Type B pancreatic cell (in vitro differentiated cells): ENCODE results near the gene SLC8A3. TPM values are rescaled to one million over a fixed set of nuclear protein-coding genes. Genes with fewer than 3 reads are reported as not detected.

Experiments
- DNase-seq: peaks from one replicate; pipeline ENCODE4 v3.0.0; 2021; ENCODE audit warnings: mixed read lengths; ENCODE audit not compliant: unreplicated experiment; ENCODE audit errors: extremely low spot score
- H3K27ac Mint-ChIP-seq: 2 replicates; pipeline ENCODE4 v1.8.0; 2021; ENCODE audit warnings: mild to moderate bottlenecking, mixed read lengths
- H3K27me3 Mint-ChIP-seq: 2 replicates; pipeline ENCODE4 v1.8.0; 2021; ENCODE audit warnings: mixed read lengths
- H3K36me3 Mint-ChIP-seq: 2 replicates; pipeline ENCODE4 v1.8.0; 2021; ENCODE audit warnings: mixed read lengths
- H3K4me1 Mint-ChIP-seq: one replicate; pipeline ENCODE4 v1.8.0; 2021; ENCODE audit warnings: mixed read lengths; ENCODE audit not compliant: unreplicated experiment
- H3K4me3 Mint-ChIP-seq: 2 replicates; pipeline ENCODE4 v1.8.0; 2021; ENCODE audit warnings: mild to moderate bottlenecking, mixed read lengths
- H3K9me3 Mint-ChIP-seq: 2 replicates; pipeline ENCODE4 v1.8.0; 2021; ENCODE audit warnings: mixed read lengths
- total RNA-seq: library from RNA; stranded (reverse); gene quantifications from 2 replicates; pipeline ENCODE4 v1.2.1, GENCODE V29; 2021; ENCODE audit warnings: low replicate concordance
- TF ChIP-seq, protein P1 (sequence below): fragments of 200-600 bp; sonication (generic); conservative IDR thresholded peaks from 2 replicates; pipeline ENCODE4 v1.5.0; 2021; ENCODE audit warnings: antibody characterized with exemption, mild to moderate bottlenecking

The SLC8A3 gene
- total RNA-seq, 1 donor from 2014 or later: 7.8 TPM

DNA sequence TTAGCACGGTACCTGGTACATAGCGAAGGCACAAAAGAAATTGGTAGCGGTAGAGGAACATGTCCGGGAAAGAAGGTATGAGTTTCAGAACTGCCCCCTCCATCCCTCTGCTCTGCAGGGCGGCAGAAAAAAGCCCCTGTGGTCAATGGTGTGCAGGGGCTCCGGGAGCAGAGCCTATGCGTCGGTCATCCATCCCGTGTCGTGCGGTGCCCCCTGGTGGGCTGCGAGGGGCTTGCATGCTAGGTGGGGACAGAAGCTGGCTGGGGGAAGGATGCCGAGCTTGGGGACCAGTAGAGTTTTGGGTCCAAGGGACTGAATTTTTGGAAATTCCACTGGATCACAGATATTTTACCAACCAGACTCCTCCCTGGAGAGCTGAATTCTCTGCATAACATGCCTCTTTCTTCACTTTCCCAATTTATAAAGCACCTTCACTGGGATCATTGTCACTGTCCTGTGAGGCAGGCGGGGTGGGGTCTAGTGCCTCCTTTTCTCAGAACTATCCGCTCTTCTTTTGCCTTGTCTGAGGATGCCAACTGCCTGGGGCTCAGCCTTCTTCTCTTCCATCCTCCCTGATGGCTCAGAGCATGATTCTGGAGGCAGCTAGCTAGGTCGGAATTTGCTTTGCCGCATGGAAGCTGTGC, 160.8 kb downstream of the SLC8A3 start:
- TF ChIP-seq, protein P1, sequence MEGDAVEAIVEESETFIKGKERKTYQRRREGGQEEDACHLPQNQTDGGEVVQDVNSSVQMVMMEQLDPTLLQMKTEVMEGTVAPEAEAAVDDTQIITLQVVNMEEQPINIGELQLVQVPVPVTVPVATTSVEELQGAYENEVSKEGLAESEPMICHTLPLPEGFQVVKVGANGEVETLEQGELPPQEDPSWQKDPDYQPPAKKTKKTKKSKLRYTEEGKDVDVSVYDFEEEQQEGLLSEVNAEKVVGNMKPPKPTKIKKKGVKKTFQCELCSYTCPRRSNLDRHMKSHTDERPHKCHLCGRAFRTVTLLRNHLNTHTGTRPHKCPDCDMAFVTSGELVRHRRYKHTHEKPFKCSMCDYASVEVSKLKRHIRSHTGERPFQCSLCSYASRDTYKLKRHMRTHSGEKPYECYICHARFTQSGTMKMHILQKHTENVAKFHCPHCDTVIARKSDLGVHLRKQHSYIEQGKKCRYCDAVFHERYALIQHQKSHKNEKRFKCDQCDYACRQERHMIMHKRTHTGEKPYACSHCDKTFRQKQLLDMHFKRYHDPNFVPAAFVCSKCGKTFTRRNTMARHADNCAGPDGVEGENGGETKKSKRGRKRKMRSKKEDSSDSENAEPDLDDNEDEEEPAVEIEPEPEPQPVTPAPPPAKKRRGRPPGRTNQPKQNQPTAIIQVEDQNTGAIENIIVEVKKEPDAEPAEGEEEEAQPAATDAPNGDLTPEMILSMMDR: peak; percentile 96
- H3K27me3 Mint-ChIP-seq: no peaks in the 10 kb centered on the region
- H3K4me3 Mint-ChIP-seq: no peak overlapping the region
- H3K27ac Mint-ChIP-seq: no peak overlapping the region
- H3K36me3 Mint-ChIP-seq: no peaks in the 10 kb centered on the region
- DNase-seq: peak; percentile 86
- H3K9me3 Mint-ChIP-seq: no peaks in the 10 kb centered on the region
- no peaks in the 10 kb centered on the region for H3K4me1 Mint-ChIP-seq

DNA sequence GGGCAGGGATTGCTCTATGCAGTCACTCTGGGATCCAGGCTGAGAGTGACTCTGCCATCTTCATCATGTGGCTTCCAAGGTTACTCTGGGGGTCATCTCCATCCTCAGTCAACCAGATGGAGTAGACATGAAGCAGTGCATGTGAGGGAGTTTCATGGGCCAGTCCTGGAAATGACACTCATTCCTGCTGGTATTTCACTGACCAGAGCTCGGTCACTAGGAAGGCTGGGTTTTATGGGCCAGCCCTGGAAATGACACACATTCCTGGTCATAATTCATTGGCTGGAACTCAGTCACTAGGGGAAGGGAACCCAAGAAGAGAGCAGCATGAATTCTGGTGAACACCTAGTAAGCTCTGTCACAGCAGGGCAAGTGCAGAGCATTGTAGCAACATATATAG, 164.9 kb downstream of the SLC8A3 start:
- Mint-ChIP-seq H3K4me3 (no peak overlapping the region), H3K36me3 (no peaks in the 10 kb centered on the region), H3K4me1 (peaks cover 8% of the 10 kb centered on the region), H3K9me3 (no peaks in the 10 kb centered on the region), H3K27me3 (no peaks in the 10 kb centered on the region), H3K27ac (no peak overlapping the region)
- TF ChIP-seq, protein P1: no peak
- no peak for DNase-seq

DNA sequence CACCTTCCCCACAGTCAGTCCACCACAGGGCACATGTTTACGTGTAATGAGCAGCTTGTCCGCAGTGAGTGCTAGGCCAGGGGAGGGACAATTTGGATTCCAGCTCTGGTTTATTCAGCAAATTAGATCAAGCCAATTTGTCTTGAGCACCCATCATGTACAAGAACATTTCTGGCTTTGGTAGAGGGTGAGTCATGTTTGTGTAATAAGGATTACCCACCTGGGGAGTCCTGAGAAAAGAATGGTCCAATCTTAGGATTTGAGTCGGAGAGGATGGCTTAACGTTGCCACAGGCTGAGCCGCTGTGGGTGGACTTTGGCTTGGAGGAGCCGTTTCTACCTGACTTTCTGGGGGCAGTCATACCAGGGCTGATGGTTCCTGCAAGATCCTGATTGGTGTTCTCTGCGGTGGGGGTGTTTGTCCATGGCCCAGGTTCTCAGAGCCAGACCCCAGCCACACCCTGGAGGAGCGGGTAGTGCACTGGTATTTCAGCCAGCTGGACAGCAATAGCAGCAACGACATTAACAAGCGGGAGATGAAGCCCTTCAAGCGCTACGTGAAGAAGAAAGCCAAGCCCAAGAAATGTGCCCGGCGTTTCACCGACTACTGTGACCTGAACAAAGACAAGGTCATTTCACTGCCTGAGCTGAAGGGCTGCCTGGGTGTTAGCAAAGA, 165.8 kb downstream of the SLC8A3 start:
- TF ChIP-seq, protein P1: no peak
- peaks cover 13% of the 10 kb centered on the region for H3K4me1 Mint-ChIP-seq
- no peaks in the 10 kb centered on the region for H3K27me3 Mint-ChIP-seq
- H3K9me3 Mint-ChIP-seq: no peaks in the 10 kb centered on the region
- no peaks in the 10 kb centered on the region for H3K36me3 Mint-ChIP-seq
- no peak overlapping the region for H3K27ac Mint-ChIP-seq
- DNase-seq: no peak
- no peak overlapping the region for H3K4me3 Mint-ChIP-seq

DNA sequence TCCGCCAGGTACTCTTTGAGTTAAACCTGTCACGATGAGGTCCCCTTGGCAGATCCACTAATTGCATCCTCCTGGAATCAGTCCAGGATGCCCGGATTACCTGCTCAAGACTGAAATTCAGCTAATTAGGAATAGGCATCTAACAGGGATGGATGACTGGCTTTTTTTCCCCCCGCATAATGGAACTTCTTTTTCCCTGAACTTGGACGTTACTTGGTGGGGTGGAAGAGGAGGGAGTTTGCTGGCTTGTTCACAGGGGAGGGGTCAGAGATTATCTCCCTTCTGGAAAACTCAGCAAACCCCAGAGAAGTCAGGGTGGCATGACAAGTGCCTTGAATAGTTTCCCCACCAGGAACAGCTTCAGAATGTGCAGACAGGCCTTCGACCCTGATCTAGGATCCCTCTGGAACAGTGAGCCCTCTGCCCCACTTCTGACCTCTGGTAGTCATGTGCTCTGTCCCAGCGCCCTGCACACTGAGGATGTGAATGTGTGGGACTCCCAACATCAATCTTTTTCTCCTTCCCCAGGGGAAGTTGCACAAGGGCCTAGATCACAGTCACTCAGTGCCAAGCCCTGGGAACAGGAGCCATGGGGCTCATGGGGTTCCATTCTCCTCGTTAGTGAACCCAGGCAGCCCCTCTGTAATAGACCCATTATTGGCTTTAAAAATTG, 167.1 kb downstream of the SLC8A3 start:
- H3K27me3 Mint-ChIP-seq: no peaks in the 10 kb centered on the region
- H3K27ac Mint-ChIP-seq: no peak overlapping the region
- no peaks in the 10 kb centered on the region for H3K36me3 Mint-ChIP-seq
- no peaks in the 10 kb centered on the region for H3K9me3 Mint-ChIP-seq
- TF ChIP-seq, protein P1: no peak
- H3K4me3 Mint-ChIP-seq: no peak overlapping the region
- H3K4me1 Mint-ChIP-seq: peaks cover 19% of the 10 kb centered on the region
- DNase-seq: no peak

DNA sequence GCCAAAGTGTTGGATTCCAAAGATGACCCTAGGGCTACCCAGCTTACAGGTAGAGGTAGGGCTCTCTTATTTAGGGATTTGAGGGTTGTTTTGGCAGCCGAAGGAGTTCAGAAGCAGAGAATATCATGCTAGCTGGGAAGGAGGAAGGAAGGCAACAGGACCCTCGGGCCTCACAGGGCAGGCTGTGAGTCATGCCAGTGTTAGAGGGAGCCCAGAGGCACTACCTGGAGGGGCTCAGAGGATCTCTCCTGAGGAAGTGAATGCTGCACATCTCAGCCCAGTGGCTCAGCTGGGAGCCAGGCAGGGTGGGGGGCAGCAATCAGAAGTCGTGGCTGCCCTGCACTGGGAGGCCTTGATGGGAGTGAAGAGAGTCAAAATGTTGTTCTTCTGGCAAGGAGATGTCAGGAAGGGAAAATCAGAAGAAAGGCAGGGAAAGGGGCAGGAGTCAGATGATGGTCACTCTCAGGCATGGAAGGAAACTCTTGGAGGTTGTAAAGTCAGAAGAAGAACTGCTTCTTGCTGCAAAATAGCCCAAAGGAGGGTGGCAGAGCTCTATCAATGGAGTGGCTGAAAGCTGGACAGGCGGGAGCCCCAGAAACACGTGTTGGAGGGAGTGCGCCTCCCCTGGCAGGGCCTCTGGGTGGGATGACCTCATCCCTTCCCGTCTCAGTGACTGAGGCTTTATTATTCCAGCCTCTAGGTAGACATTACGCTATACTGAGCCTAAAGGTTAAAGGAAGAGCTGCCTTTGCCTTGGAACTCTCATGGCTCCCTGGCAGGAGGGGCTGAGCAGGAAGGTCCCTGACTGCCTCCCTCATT, 168.2 kb downstream of the SLC8A3 start:
- H3K36me3 Mint-ChIP-seq: no peaks in the 10 kb centered on the region
- no peaks in the 10 kb centered on the region for H3K9me3 Mint-ChIP-seq
- H3K27me3 Mint-ChIP-seq: no peaks in the 10 kb centered on the region
- no peak overlapping the region for H3K27ac Mint-ChIP-seq
- peaks cover 19% of the 10 kb centered on the region for H3K4me1 Mint-ChIP-seq
- no peak overlapping the region for H3K4me3 Mint-ChIP-seq
- TF ChIP-seq, protein P1: no peak
- no peak for DNase-seq
